ENCODE data around the gene SCAPER.

DNA sequence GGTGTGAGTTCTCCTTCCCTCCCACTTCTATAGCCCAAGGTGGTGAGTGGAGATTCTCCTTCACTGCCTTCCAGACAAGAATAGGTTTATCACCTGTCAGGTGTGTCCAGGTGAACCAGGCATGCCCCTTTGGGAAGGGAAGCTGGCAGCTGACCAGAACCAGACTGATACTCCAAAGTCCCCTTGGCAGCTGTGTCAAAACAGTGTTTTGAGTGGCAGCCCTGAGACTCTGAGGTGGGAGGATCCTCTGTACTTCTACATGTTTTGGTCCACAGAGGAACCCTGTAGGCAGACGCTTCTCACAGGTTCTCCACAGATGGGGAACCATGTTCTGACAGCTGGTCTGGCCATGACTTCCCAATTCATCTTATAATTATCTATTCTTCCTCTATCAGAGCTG lies 538.4 kb downstream of the SCAPER start:
- no peak for TF ChIP-seq POLR2A (IDR thresholded peaks at IDR 0.05)
- TF ChIP-seq, protein P1, sequence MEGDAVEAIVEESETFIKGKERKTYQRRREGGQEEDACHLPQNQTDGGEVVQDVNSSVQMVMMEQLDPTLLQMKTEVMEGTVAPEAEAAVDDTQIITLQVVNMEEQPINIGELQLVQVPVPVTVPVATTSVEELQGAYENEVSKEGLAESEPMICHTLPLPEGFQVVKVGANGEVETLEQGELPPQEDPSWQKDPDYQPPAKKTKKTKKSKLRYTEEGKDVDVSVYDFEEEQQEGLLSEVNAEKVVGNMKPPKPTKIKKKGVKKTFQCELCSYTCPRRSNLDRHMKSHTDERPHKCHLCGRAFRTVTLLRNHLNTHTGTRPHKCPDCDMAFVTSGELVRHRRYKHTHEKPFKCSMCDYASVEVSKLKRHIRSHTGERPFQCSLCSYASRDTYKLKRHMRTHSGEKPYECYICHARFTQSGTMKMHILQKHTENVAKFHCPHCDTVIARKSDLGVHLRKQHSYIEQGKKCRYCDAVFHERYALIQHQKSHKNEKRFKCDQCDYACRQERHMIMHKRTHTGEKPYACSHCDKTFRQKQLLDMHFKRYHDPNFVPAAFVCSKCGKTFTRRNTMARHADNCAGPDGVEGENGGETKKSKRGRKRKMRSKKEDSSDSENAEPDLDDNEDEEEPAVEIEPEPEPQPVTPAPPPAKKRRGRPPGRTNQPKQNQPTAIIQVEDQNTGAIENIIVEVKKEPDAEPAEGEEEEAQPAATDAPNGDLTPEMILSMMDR (IDR thresholded peaks at IDR 0.05 in 4 of 5, conservative IDR thresholded peaks at IDR 0.05 in 1 of 5): no peak
